Stimulated activated CD8-positive, alpha-beta memory T cell treated with anti-CD3 and anti-CD28 coated beads, Interleukin-12 subunit alpha, Interleukin-12 subunit beta, amount 100 ng/mL, for 24 hours (primary cell): ENCODE measurements around the gene PLCH1.

ENCODE experiments used
- DNase-seq: peaks from one replicate; pipeline ENCODE4 v3.0.0-alpha.2; 2020; ENCODE audit errors: extremely low read depth

The PLCH1 gene

DNA sequence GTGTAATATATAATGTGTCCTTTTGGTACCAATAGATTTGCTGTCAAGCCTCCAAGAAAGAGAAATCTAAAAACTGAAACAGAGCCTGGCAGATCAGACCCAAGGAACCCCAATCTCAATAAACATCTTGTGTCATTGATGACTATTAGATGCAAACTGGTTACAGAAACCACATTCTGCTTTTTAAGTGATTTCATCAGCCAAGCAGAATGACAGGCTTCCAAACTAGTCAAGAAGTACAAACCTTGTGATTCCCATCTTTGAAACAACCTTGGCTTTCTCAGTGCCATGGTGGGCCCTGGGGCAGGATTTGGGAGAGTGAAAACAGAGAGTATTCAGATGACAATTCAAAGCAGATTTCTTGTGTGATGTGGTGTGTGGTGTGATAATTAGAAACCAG, 405.8 kb downstream of the PLCH1 start:
- DNase-seq = no peak

DNA sequence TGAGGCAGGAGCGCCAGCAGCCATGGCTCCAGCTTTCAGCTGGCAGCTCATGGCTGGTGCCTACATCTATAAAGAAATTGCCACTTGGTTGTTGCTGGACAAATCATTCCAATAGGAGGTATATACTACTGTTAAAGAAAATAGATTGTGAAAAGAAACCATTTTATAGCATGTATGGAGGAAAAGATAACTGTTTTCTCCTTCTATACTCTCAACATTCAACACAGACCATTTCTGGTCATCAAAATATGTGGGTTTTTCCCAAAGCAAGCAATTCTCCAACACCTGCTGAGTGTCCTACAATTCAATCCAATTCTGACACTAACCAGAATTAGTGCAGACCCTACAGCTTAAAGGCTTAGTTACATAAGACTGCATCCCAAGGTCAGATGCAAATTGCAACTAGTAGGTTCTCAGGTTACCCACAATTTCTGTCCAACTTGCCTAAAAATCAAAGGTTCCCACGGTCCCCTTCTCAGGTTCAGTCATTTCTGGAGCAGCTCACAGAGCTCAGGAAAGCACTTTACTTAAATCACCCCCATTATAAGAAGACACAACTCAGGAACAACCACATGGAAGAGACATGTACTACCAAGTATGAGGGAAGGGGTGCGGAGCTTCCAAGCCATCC, 409.0 kb downstream of the PLCH1 start:
- DNase-seq = no peak

DNA sequence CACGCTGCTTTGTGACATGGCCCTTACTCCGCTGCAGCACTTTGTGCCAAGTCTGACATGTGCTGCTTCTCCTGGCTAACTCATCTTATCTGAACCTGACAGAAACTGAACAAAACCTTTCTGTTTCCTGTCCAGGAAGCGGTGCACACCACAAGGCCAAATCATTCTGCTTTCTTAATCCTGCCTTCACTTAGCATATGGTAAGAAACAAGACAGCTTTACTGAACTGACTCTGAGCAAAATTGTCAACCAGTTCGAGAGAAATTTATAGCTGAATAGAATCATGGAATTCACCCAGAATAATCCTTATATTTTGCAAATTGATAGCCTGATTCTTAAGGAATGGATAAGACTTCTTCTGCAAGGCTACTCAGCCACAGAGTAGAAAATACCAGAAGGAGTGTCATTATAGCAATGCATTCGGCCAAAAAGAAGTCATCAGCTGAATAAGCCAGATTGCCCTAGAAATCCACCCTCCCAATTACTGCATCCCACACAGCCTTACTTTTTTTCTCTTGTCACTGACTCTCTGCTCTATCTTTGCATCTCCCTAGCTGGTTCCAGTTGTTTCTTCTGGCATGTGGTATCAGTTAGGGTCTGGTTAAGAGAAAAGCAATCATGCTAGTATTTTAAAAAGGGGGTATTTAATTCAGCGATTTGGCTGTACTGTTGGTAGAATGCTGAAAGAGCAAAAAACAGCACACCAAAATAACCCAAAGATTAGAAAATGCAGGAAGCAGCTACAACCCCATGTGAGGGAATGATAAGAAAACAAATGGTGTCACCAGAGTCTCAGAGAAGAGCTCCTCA, 409.8 kb downstream of the PLCH1 start:
- no peak for DNase-seq

DNA sequence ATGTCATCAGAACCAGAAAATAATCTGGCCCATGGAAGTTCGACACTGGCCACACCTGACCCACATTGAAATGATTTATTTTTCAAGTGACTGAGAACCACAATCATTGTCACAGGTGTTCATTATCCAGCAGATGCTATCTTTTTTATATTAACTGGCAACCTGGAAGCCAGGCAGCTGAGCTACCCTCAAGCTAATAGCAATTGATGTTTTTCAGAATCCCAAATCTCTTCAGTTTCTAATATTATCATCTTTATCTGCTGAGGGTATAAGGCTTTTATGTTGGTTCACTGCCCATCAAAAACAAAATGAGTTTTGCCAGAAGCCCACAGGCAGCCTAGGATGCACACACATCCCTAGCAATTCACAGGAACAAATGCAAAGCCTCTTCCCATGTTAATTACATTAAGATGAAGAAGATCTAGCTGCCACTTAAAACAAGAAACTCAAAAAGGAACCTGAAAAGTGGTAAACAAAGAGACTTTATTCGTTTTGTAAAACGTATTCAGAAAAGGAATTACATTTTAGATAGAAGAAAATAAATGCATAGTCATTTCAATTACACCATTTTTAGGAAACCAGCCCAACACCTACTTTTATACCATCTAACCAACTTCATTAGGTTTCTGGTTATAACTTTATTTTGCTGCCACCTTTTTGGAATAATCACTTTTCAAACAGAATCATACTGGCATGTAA, 410.5 kb downstream of the PLCH1 start:
- DNase-seq = no peak

DNA sequence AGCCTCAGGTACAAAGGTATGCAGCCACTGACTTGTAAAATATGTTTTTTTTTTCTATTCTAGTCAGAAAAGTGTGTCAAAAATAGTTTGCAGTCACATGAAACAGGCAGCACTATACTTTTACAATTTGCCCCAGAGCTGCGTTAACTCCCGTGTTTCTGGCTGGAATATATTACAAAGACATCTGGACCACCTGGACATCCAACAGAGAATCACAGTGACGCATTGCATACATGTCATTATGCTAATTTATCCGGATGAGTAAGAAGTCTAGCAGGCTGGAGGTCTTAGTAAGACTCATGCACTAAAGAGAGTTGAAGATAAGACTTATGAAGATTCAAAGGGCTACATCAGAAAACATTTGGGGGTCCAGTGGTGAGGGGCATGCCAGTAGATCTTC, 412.2 kb downstream of the PLCH1 start:
- no peak for DNase-seq

DNA sequence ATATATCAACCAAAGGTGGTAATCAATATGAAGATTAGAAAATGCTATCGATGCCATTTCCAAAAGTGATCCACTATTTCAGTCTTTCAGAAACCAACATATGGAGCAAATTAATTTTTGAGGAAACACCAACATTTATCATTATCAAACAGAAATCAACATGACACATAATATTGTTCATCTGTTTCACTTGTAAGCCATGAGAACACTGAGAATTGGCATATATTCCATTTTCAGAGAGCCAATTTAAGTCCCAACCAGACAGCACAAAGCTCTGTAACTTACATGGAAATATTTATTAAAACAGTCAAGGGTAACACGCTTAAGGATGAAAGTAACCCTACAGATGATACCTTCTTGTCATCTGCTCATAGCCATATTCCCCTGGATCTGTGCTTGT, 413.8 kb downstream of the PLCH1 start:
- no peak for DNase-seq

DNA sequence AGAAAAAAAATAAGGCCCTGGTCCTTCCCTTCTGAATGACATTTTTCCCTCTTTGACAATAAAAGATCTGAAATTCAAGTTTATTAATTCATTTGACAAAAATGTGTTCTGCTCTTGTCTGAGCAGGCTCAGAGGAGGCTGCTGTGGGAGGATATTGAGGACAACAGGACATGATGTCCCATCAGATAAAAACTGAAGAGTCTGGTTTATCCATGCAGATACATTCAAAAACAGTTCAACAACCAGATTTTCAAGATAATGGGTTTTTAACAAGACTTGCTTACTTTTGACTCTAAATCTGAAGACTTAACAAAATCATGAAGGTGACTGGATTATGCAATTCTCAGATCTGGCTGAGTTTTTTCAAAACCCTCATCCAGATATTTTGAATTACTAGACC, 414.5 kb downstream of the PLCH1 start:
- DNase-seq = no peak

DNA sequence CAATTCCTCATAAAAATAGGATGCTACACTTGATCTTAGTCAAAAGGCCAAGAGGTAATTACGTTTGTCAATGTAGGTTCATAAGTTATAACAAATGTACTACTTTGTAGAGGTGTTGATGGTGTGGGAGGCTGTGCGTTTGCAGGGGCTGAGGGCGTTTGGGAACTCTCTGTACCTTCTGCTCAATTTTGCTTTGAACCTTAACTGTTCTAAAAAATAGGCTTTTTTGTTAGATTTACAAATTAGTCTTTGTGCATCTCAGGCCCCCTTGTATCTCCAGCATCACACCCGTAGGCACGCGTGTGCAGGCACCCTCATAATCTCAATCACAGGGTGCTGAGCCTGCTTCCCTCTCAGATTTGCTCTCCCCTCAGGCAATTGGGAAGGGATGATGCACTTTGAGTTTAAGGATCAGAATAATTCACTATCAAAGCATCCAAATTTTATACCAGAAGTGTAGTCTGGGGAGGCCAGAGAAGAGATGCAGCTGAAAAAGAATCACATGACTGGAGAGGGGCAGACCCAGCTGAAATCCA, 415.3 kb downstream of the PLCH1 start:
- no peak for DNase-seq

DNA sequence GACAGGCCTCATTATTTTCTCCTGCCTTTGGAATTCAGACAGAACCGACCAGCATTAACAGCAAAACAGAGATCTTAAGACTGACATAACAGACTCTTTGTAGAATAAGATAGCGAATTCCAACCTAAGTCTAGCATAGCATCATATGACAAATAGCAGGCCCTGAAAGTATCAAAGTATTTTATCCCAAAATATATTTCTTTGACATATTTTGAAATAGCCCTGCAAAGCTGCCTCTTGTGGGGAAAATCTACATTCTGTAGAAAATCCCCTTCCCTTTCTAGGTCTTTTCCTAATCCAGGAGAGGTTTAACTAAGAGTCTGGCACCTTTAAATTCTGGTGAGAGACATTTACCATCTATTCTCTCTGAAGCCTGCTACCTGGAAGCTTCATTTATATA, 417.0 kb downstream of the PLCH1 start:
- no peak for DNase-seq

DNA sequence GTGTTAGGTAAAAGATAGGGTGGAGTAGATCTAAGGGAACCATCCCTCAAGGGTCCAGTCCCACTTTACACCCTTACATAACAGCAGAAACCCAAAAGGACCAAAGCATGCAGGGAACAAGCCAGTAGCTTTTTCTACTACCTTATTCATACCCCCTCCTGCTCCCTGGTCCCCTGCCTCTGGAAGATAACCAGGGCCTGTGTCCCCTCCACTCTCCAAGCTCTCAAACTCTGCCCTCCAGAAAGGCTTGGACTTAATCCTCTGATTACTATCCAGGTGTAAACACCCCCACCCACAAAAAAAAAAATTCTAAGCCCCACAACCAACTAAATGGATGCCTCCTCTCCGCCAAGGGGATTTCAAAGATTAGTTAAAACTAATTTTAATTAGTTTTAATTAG, 417.4 kb downstream of the PLCH1 start:
- DNase-seq = no peak

DNA sequence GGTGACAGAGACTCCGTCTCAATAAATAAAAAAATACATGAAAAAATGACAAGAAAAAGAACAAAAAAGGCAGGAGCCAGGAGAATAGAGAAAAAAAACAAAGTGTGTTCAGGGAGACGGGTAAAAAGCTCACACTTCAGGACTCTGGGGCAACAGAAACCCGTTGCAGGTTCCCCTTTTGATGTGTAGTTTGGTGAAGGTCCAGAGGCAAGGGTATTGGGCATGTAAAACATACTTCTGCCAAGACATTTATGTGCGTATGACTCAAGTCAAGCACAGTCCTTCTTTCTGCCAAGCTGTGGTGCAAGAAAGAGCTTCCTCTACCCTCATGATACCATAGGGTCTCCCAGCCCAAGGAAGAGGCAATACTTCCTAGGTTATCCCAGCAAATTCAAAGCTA, 418.0 kb downstream of the PLCH1 start:
- no peak for DNase-seq

DNA sequence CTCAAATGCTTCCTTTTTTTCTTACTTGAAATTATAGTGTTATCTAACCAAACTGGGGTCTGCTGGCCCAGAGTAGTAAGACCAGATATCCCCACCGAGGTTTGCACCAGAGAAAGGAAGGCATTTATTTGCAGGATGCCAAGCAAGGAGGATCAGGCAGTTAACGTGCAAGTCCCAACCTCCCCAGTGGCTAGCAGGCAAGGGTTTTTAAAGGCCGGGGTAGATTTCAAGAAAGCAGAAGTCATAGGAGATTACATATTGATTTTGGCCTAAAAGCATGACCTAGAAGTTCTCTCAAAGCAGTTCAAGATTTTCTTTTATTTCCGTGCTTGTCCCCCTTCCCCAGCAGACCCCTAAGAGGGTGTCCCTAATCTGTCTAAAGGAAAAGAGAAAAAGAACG, 418.6 kb downstream of the PLCH1 start:
- no peak for DNase-seq
